SK-N-SH treated with all-trans-retinoic acid at 6 μM for 48 hours (cell line): ENCODE measurements around the gene PTGIS.

ENCODE experiments used
- ATAC-seq: fragments of 200-7000 bp; cut with Tn5 transposase; 3 replicates; pipeline ENCODE4 v1.9.1; 2020; ENCODE audit warnings: mild to moderate bottlenecking, moderate library complexity
- ARNTL ChIP-seq: fragments of 450-650 bp; formaldehyde crosslinking; IDR thresholded peaks from 2 replicates; pipeline ENCODE4 v1.5.0; 2020; ENCODE audit warnings: low read depth, mild to moderate bottlenecking, moderate library complexity, borderline replicate concordance
- BACH2 ChIP-seq: fragments of 250-450 bp; sonication (Bioruptor Pico); IDR thresholded peaks from 2 replicates; pipeline ENCODE4 v1.9.0; 2021; ENCODE audit warnings: mild to moderate bottlenecking, borderline replicate concordance
- CSDC2 ChIP-seq: fragments of 250-450 bp; sonication (Bioruptor Pico); IDR thresholded peaks from 2 replicates; pipeline ENCODE4 v1.5.0; 2020; ENCODE audit warnings: mild to moderate bottlenecking, moderate library complexity
- ESRRG ChIP-seq: fragments of 250-450 bp; sonication (Bioruptor Pico); IDR thresholded peaks from 2 replicates; pipeline ENCODE4 v1.6.1; 2021; ENCODE audit warnings: mild to moderate bottlenecking
- GLIS3 ChIP-seq: fragments of 250-450 bp; sonication (Bioruptor Pico); IDR thresholded peaks from 2 replicates; pipeline ENCODE4 v1.5.0; 2020; ENCODE audit warnings: mild to moderate bottlenecking, moderate library complexity
- ISL1 ChIP-seq: fragments of 250-450 bp; sonication (Bioruptor Pico); IDR thresholded peaks from 2 replicates; pipeline ENCODE4 v2.1.2; 2022; ENCODE audit warnings: mild to moderate bottlenecking, moderate library complexity
- OSR1 ChIP-seq: fragments of 250-450 bp; sonication (Bioruptor Pico); IDR thresholded peaks from 2 replicates; pipeline ENCODE4 v1.8.0; 2022; ENCODE audit warnings: moderate library complexity, mild to moderate bottlenecking, inconsistent platforms
- PPARA ChIP-seq: fragments of 250-450 bp; sonication (Bioruptor Pico); IDR thresholded peaks from 2 replicates; pipeline ENCODE4 v1.5.0; 2020; ENCODE audit warnings: mild to moderate bottlenecking, borderline replicate concordance
- RARB ChIP-seq: fragments of 250-450 bp; sonication (Bioruptor Pico); IDR thresholded peaks from 2 replicates; pipeline ENCODE4 v1.8.0; 2021; ENCODE audit warnings: mild to moderate bottlenecking, moderate library complexity
- SNAI2 ChIP-seq: fragments of 250-450 bp; sonication (Bioruptor Pico); IDR thresholded peaks from 2 replicates; pipeline ENCODE4 v1.5.0; 2020; ENCODE audit warnings: mild to moderate bottlenecking, moderate library complexity
- TCF4 ChIP-seq: fragments of 250-450 bp; sonication (Bioruptor Pico); IDR thresholded peaks from 2 replicates; pipeline ENCODE4 v1.8.0; 2021; ENCODE audit warnings: mild to moderate bottlenecking, moderate library complexity, borderline replicate concordance
- TSHZ2 ChIP-seq: fragments of 250-450 bp; sonication (Bioruptor Pico); IDR thresholded peaks from 2 replicates; pipeline ENCODE4 v1.5.0; 2020; ENCODE audit warnings: mild to moderate bottlenecking, moderate library complexity
- ZC3H10 ChIP-seq: fragments of 250-450 bp; sonication (Bioruptor Pico); IDR thresholded peaks from 2 replicates; pipeline ENCODE4 v1.5.1; 2021; ENCODE audit warnings: mild to moderate bottlenecking, moderate library complexity
- ZFP3 ChIP-seq: fragments of 250-450 bp; sonication (Bioruptor Pico); IDR thresholded peaks from 2 replicates; pipeline ENCODE4 v1.5.0; 2020; ENCODE audit warnings: mild to moderate bottlenecking, moderate library complexity
- ZNF565 ChIP-seq: fragments of 450-650 bp; formaldehyde crosslinking; conservative IDR thresholded peaks from 2 replicates; pipeline ENCODE4 v1.5.0; 2020; ENCODE audit warnings: low read depth, mild to moderate bottlenecking, moderate library complexity
- ZNF70 ChIP-seq: fragments of 450-650 bp; formaldehyde crosslinking; IDR thresholded peaks from 2 replicates; pipeline ENCODE4 v1.5.0; 2020; ENCODE audit warnings: mild to moderate bottlenecking, moderate library complexity
- ZNF8 ChIP-seq: fragments of 450-650 bp; formaldehyde crosslinking; IDR thresholded peaks from 2 replicates; pipeline ENCODE4 v1.5.0; 2020; ENCODE audit warnings: mild to moderate bottlenecking, moderate library complexity
- TF ChIP-seq, protein P1 (sequence below): fragments of 250-450 bp; sonication (Bioruptor Pico); IDR thresholded peaks from 2 replicates; pipeline ENCODE4 v1.5.1; 2021; ENCODE audit warnings: mild to moderate bottlenecking, moderate library complexity
- TF ChIP-seq, protein P2 (sequence below): fragments of 250-450 bp; sonication (Bioruptor Pico); IDR thresholded peaks from 2 replicates; pipeline ENCODE4 v1.8.0; 2020; ENCODE audit warnings: mild to moderate bottlenecking, moderate library complexity, borderline replicate concordance
- TF ChIP-seq, protein P3 (sequence below): fragments of 250-450 bp; sonication (Bioruptor Pico); IDR thresholded peaks from 2 replicates; pipeline ENCODE4 v1.5.1; 2020; ENCODE audit warnings: low read depth, mild to moderate bottlenecking, moderate library complexity
- TF ChIP-seq, protein P4 (sequence below): fragments of 250-450 bp; sonication (Bioruptor Pico); IDR thresholded peaks from 2 replicates; pipeline ENCODE4 v1.8.0; 2021; ENCODE audit warnings: low read depth, mild to moderate bottlenecking, moderate library complexity, borderline replicate concordance

The PTGIS gene

GRCh38 chr20:49562311-49563014, 5.5 kb downstream of the PTGIS start:
- peak; percentile 85 for ATAC-seq
- TF ChIP-seq PPARA, result no peak
- no peak for TF ChIP-seq OSR1 (CRISPR knock-in tag)
- no peak for TF ChIP-seq ZNF70 (CRISPR knock-in tag)
- TF ChIP-seq, protein P1, sequence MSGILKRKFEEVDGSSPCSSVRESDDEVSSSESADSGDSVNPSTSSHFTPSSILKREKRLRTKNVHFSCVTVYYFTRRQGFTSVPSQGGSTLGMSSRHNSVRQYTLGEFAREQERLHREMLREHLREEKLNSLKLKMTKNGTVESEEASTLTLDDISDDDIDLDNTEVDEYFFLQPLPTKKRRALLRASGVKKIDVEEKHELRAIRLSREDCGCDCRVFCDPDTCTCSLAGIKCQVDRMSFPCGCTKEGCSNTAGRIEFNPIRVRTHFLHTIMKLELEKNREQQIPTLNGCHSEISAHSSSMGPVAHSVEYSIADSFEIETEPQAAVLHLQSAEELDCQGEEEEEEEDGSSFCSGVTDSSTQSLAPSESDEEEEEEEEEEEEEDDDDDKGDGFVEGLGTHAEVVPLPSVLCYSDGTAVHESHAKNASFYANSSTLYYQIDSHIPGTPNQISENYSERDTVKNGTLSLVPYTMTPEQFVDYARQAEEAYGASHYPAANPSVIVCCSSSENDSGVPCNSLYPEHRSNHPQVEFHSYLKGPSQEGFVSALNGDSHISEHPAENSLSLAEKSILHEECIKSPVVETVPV (CRISPR knock-in tag), result no peak
- TF ChIP-seq TSHZ2 (CRISPR knock-in tag), result no peak
- no peak for TF ChIP-seq SNAI2 (CRISPR knock-in tag)
- TF ChIP-seq ZFP3 (CRISPR knock-in tag), result no peak
- TF ChIP-seq GLIS3 (CRISPR knock-in tag), result no peak
- no peak for TF ChIP-seq ZNF565 (CRISPR knock-in tag)
- TF ChIP-seq, protein P2, sequence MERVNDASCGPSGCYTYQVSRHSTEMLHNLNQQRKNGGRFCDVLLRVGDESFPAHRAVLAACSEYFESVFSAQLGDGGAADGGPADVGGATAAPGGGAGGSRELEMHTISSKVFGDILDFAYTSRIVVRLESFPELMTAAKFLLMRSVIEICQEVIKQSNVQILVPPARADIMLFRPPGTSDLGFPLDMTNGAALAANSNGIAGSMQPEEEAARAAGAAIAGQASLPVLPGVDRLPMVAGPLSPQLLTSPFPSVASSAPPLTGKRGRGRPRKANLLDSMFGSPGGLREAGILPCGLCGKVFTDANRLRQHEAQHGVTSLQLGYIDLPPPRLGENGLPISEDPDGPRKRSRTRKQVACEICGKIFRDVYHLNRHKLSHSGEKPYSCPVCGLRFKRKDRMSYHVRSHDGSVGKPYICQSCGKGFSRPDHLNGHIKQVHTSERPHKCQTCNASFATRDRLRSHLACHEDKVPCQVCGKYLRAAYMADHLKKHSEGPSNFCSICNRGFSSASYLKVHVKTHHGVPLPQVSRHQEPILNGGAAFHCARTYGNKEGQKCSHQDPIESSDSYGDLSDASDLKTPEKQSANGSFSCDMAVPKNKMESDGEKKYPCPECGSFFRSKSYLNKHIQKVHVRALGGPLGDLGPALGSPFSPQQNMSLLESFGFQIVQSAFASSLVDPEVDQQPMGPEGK (CRISPR knock-in tag), result no peak
- no peak for TF ChIP-seq RARB (CRISPR knock-in tag)
- no peak for TF ChIP-seq ESRRG (CRISPR knock-in tag)
- TF ChIP-seq ARNTL (CRISPR knock-in tag), result no peak
- TF ChIP-seq, protein P3, sequence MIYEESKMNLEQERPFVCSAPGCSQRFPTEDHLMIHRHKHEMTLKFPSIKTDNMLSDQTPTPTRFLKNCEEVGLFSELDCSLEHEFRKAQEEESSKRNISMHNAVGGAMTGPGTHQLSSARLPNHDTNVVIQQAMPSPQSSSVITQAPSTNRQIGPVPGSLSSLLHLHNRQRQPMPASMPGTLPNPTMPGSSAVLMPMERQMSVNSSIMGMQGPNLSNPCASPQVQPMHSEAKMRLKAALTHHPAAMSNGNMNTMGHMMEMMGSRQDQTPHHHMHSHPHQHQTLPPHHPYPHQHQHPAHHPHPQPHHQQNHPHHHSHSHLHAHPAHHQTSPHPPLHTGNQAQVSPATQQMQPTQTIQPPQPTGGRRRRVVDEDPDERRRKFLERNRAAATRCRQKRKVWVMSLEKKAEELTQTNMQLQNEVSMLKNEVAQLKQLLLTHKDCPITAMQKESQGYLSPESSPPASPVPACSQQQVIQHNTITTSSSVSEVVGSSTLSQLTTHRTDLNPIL (CRISPR knock-in tag), result no peak
- TF ChIP-seq ZNF8, result no peak
- no peak for TF ChIP-seq BACH2 (CRISPR knock-in tag)
- TF ChIP-seq, protein P4, sequence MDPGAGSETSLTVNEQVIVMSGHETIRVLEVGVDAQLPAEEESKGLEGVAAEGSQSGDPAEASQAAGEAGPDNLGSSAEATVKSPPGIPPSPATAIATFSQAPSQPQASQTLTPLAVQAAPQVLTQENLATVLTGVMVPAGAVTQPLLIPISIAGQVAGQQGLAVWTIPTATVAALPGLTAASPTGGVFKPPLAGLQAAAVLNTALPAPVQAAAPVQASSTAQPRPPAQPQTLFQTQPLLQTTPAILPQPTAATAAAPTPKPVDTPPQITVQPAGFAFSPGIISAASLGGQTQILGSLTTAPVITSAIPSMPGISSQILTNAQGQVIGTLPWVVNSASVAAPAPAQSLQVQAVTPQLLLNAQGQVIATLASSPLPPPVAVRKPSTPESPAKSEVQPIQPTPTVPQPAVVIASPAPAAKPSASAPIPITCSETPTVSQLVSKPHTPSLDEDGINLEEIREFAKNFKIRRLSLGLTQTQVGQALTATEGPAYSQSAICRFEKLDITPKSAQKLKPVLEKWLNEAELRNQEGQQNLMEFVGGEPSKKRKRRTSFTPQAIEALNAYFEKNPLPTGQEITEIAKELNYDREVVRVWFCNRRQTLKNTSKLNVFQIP (CRISPR knock-in tag), result no peak
- no peak for TF ChIP-seq TCF4
- no peak for TF ChIP-seq ZC3H10 (CRISPR knock-in tag)

GRCh38 chr20:49561806-49562205, 6.1 kb downstream of the PTGIS start:
- no peak for TF ChIP-seq GLIS3 (CRISPR knock-in tag)
- no peak for ATAC-seq

DNA sequence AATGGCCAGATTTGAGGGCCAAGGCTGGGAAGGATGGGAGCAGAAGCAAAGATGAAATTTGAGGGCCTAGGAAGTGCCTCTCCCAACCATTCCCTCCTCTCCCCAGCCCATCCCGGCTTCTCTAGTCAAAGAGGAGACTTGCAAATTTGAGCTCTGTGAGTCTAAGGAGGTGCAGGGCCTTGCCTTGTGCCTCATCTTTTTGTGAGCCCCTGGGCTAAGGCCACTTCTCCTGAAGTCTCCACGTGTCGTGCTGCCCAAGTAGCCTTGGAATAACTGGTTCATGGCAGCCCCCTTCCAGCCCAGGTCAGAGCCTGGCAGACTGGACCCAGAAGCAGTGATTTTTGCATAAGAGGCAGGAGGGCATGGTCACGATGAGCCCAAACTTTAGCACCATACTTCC, 6.7 kb downstream of the PTGIS start:
- ATAC-seq, result no peak
- no peak for TF ChIP-seq CSDC2 (CRISPR knock-in tag)
- no peak for TF ChIP-seq GLIS3 (CRISPR knock-in tag)
- no peak for TF ChIP-seq BACH2 (CRISPR knock-in tag)
- TF ChIP-seq, protein P2 (CRISPR knock-in tag), result no peak
- TF ChIP-seq ZNF70 (CRISPR knock-in tag), result no peak
- no peak for TF ChIP-seq TCF4
- TF ChIP-seq, protein P1 (CRISPR knock-in tag), result no peak
- no peak for TF ChIP-seq PPARA
- TF ChIP-seq ESRRG (CRISPR knock-in tag), result no peak
- TF ChIP-seq ZNF565 (CRISPR knock-in tag), result no peak
- TF ChIP-seq TSHZ2 (CRISPR knock-in tag), result no peak
- no peak for TF ChIP-seq SNAI2 (CRISPR knock-in tag)
- no peak for TF ChIP-seq ISL1 (CRISPR knock-in tag)
- no peak for TF ChIP-seq ZNF8
